NCI-H526 (cell line): ENCODE results near the gene ADM2.
"Not testable (repeated sequence)": the region's sequence is repeated elsewhere in the genome, so short reads cannot be mapped to it uniquely, and the experiment has no call there.

ENCODE experiments used
- DNase-seq, 2 experiments: peaks; one replicate each; lab custom pipeline; 2025; lab: John Stamatoyannopoulos, UW

Gene ADM2

GRCh38 chr22:50525858-50526107, 44.4 kb downstream of the ADM2 start:
- DNase-seq: no peak

- DNase-seq: peak; percentile 47 to 81
Observed at GRCh38 chr22:50526108-50526833, 44.9 kb downstream of the ADM2 start.

DNA sequence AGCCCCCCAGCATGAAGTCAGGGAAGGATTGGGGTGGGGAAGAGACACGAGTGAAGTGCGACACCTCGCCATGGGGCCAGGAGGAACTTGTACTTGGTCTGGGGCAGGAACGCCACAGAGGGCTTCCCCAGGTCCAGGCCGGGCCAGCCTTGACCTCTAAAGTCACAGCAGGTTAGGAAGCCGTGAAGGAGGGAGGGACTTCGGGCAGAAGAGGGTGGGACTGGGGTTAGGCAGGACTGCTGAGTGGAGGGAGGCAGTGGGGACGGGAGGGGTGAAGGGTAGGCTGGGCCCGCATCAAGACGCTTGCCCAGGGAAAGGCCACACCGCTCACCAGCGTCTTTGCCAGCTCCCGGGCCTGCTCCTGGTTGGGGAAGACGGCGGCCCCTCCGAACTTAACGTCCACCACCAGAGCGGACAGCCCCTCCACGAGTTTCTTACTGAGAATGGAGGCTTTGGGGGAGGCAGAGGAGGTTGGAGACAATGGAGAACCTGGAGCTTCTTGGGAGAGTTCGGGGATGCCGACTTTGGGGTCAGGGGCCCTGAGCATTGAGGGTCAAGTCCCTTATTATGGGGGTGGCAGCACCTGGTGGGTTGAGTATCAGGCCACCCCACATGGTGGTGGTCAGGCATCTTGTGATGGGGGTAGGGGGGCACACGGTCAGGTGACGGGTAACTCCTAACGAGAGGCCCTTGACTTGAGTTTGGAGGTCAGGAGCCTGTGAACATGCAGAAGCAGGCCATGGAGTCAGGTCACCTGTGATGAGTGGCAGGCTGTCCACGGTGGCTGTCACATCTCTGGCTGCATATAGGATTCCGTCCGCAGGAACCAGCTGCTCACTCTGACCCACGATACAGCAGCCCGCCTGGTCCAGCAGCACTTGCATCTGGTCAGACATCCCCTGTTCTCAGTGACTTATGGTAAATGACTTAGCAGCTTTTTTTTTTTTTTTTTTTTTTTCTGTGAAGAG, 45.8 kb downstream of the ADM2 start:
- DNase-seq: no peak

DNA sequence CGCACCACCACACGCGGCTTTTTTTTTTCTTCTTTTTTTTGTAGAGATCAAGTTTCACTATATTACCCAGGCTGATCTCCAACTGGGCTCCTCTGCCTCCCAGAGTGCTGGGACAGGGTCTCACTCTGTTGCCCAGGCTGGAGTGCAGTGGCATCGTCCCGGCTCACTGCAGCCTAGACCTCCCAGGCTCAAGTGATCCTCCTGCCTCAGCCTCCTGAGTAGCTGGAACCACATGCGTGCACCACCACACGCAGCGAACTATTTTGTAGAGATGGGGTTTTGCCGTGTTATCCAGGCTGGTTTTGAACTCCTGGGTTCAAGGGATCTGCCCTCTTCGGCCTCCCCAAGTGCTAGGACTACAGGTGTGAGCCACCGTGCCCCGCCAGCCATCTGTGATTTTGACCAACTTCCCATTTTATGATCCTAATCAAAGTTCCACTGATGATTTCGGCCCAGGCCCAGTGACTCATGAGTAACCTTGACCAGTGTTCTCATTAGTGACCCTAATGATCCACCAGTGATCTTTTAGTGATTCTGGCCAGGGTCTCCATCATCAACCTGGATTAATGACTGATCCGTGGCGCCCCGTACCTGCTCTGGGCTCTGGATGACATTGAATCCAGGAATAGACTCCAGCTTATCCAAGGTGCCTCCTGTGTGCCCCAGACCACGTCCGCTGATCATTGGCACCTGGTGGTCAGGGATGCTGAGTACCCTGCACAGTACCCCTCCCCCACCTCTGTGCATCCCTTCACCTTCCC, 46.8 kb downstream of the ADM2 start:
- no peak for DNase-seq

DNA sequence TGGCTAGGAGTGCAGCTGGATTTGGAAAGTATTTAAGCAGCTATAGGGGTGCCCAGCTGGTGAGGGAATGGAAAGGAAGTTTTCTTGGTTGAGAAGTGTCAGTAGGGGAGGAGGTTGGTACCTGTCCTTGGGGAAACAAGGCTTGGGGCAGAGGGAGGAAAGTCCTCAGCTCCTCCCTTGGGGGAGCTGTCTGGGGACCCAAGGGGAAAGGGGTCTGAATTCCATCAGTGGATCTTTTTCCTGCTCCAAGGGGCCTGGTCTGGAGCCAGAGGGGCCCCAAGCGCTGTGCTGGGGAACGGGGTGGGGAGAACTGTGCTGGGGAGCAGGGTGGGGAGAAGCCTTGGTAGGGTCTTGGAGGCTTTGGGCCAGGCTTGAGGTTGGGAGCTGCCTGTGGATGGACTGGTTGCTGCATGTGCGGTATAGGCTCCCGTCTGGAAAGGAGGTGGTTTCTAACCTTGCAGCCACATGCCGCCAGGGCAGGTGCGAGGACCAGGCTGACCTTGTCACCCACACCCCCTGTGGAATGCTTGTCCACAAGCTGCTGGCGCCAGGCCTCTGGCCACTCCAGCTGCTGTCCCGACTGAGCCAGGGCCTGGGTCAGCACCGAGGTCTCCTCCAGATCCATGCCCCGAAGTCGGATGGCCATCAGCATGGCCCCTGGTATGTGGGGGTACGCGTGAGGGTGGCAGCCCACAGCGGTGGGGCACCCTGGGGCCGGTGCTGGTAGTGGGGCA, 47.5 kb downstream of the ADM2 start:
- no peak for DNase-seq

GRCh38 chr22:50529416-50529896, 48.1 kb downstream of the ADM2 start:
- peak in 1 of 2 experiments; percentile 39 for DNase-seq

DNA sequence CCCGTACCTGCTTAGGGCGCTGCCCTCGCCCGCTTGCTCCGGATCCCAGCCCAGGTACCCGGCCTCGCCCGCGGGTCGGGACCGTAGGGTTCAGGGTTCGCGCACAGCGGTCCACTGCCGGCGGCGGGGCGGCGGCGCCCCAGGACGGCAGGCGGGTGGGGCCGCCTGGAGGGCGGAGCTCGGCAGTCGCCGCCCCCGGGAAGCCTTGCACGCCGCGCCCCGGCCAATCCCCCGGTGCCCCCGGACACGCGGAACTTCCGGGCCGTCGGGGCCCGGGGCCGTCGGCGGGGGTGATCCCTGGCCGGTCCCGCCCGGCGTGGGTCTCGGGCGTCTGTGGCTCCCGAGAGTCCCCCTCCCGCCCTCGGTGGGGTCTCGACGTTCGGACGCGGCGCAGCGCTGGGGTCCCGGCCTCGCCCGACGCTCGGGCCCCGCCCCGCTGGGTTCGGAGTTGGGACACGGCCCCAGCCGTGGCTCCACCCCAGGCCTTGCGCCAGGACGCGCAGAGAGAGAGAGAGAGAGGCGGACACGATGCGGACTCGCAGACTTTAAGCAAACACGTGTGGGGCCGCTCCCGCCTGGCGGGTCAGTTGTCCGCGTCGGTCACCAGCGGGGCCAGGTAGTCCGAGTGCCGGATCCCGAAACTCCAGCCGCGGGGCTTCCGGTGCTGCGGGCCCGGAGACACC, 48.7 kb downstream of the ADM2 start, which contains the start of gene TYMP:
Gene TYMP (minus strand): TSS at position 116 of the 683 bp plus-strand sequence. CDS start 303 bp downstream, outside the sequence.
- DNase-seq: no peak

DNA sequence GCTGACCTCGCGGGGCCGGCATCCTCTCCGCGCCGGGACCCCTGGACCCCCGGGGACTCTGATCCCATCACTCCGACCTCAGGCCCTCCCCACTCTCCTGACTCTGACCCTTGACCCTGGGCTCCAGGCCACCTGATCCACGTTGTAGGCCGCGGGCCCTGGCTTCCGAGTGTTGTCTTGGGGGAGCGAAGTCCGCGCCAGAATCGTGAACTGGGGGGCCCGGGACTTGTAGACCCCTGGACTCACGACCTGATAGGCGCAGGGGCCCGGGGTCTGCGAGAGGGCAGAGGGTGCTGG, 49.2 kb downstream of the ADM2 start:
- no peak for DNase-seq

DNA sequence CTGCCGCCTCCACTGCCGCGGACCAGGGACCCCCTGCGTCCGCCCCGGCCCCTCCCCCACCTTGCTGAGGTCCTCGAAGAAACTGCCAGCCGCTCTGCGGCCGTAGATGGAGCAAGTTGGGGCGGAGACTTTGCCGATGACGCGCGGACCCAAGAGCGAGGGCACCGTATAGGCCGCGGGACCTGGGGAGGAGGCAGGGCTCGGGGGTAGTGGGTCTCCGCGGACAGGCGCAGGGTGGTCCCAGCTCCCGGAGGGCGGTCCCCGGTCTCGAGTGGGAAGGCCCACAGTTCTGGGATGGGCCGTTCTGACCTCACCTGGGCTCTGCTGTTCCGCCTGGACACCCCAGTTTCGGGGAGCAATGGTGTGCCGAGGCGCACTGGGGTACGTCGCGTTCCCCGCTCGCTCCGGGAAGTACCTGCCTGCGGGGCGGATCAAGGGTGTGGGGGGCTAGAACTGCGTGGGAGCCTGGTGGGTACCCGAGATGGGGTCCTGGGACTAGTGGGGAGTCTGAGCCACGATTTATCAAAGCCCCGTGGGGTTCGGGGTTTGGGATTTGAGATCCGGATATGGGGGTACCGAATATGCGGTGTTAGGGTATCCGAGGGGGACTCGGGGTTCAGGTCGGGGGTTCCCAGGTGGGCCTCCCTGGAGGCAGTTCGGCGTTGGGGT, 49.7 kb downstream of the ADM2 start:
- peak in 1 of 2 experiments; percentile 57 for DNase-seq

- peak in 1 of 2 experiments; percentile 40 for DNase-seq
Observed at GRCh38 chr22:50531546-50531961, 50.2 kb downstream of the ADM2 start.

DNA sequence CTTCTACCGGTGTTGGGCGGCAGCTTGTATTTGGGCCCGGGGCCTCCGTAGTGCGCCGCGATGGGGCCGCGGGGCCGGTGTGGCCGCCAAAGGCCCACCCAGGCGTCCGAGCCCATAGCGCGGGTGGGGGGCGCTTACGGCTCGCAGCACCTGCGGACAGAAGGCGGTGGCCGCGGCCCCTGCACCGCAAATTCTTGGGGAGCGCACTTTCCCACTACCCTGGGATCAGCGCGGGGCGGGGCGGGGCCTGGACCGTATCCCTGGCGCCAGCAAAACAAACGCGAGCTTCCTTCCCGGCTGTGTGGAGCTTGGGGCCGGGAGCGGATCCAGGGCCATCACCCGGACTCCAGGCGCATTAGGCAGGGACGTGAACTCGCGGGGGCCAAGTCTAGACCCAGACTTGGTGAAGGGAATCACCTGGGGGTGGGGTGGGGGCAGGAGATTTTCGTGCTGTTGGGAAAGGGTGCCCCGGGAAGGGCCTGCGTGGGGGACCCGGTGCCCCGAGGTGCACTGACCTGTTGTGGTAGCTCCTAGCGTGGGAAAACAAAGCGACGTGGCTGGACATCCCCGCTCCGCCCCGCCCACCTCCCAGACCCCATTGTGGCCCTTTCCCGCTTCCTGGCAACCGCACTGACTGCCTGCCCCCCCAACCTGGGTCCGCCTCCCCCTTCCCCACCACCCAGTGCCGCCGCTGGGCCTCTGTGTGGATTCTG, 50.8 kb downstream of the ADM2 start:
- peak in 1 of 2 experiments; percentile 40 for DNase-seq

- no peak for DNase-seq
Observed at GRCh38 chr22:50532824-50533796, 51.8 kb downstream of the ADM2 start.

GRCh38 chr22:50533856-50534711, 52.7 kb downstream of the ADM2 start:
- not testable (repeated sequence) for DNase-seq

GRCh38 chr22:50535113-50535512, 53.8 kb downstream of the ADM2 start:
- no peak for DNase-seq
